ENCODE data around the gene STRADA. TPM values are rescaled to one million over a fixed set of nuclear protein-coding genes. Genes with fewer than 3 reads are reported as not detected.
A peak's percentile ranks its signal among the peaks of the same experiment; 100 is the strongest.

The STRADA gene
- total and polyA plus RNA-seq, 3 donors from 2014 or later, result 55.3 to 142 (median 78.7) TPM

- Histone ChIP-seq H3K27me3 (no peaks in the 10 kb centered on the region), H3K4me1 (peaks cover 8% of the 10 kb centered on the region), H3K27ac (no peak overlapping the region), H3K4me3 (no peak overlapping the region), H3K9me3 (no peaks in the 10 kb centered on the region), H3K36me3 (ENCODE audit: low read depth, missing control alignments) (no peaks in the 10 kb centered on the region)
- WGBS, 2 donors, result 58 to 72% methylated on average over 3 of the region's 3 CpGs
- intact Hi-C loops (cut with DNase I; ENCODE audit: low total_unique reads), result no loop called here
- no peak for TF ChIP-seq POLR2A (IDR thresholded peaks at IDR 0.05)
- TF ChIP-seq CTCF (IDR thresholded peaks at IDR 0.05), result no peak
- no peak for DNase-seq
Measured at GRCh38 chr17:63705657-63706056, 35.9 kb downstream of the STRADA start.

DNA sequence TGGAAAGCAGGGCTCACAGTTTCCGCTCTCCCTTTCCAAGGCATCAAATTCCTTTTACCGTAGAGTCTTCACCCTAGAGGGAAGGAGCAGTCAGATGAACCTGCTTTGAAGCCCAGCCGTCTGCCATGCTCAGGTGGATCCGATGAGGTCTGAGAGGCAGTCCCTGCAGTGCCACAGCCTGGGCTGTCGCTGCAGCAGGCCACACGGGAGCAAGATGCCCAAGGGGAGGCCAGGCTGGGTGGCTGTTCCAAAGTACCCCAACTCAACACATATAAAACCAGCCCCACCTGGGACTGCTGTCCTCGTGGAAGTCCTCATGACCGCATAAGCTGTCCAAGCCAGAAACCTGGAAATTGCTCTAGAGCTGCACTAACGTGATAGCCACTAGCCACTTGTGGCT, 36.8 kb downstream of the STRADA start:
- H3K27ac ChIP-seq, result no peak overlapping the region
- no peaks in the 10 kb centered on the region for H3K27me3 ChIP-seq
- no peak for TF ChIP-seq POLR2A (IDR thresholded peaks at IDR 0.05)
- no peak for TF ChIP-seq CTCF (IDR thresholded peaks at IDR 0.05)
- no peaks in the 10 kb centered on the region for H3K9me3 ChIP-seq
- intact Hi-C loops (cut with DNase I; ENCODE audit: low total_unique reads), result no loop called here
- WGBS, 2 donors, result 83 to 88% methylated on average over 6 to 9 of the region's 9 CpGs
- H3K36me3 ChIP-seq (ENCODE audit: low read depth, missing control alignments), result no peaks in the 10 kb centered on the region
- peaks cover 8% of the 10 kb centered on the region for H3K4me1 ChIP-seq
- H3K4me3 ChIP-seq, result no peak overlapping the region
- DNase-seq, result no peak

DNA sequence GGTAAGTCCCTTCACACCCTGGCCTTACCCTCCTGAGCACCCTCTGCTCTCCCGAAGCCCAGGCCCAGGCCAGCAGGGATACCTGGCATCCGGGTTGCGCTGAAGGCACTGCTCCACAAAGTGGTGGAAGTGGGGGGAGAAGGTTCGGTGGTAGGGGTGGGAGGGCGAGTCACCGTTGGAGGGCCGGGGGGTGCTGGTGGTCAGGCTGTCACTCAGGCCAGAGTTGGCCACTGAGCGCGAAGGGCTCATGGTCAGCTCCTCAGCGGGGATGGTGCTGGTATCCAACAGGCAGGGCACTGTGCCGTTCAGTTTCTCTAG, 37.4 kb downstream of the STRADA start:
- 94 to 95% methylated on average over 11 of the region's 11 CpGs for WGBS, 2 donors
- Histone ChIP-seq H3K36me3 (ENCODE audit: low read depth, missing control alignments) (no peaks in the 10 kb centered on the region), H3K27ac (no peak overlapping the region), H3K4me1 (peaks cover 8% of the 10 kb centered on the region), H3K4me3 (no peak overlapping the region), H3K27me3 (no peaks in the 10 kb centered on the region), H3K9me3 (no peaks in the 10 kb centered on the region)
- intact Hi-C loops (cut with DNase I; ENCODE audit: low total_unique reads), result no loop called here
- TF ChIP-seq CTCF (IDR thresholded peaks at IDR 0.05), result no peak
- no peak for TF ChIP-seq POLR2A (IDR thresholded peaks at IDR 0.05)
- DNase-seq, result no peak

- TF ChIP-seq CTCF (IDR thresholded peaks at IDR 0.05) (no peak), POLR2A (IDR thresholded peaks at IDR 0.05) (no peak)
- Histone ChIP-seq H3K4me3 (no peak overlapping the region), H3K9me3 (no peaks in the 10 kb centered on the region), H3K27ac (no peak overlapping the region), H3K36me3 (ENCODE audit: low read depth, missing control alignments) (no peaks in the 10 kb centered on the region), H3K27me3 (no peaks in the 10 kb centered on the region), H3K4me1 (peaks cover 8% of the 10 kb centered on the region)
- peak; percentile 4 for DNase-seq
- intact Hi-C loops (cut with DNase I; ENCODE audit: low total_unique reads), result no loop called here
- WGBS, 2 donors, result 92 to 94% methylated on average over 16 of the region's 16 CpGs
Measured at GRCh38 chr17:63703556-63704258, 37.9 kb downstream of the STRADA start.

- H3K4me1 ChIP-seq, result peaks cover 8% of the 10 kb centered on the region
- H3K36me3 ChIP-seq (ENCODE audit: low read depth, missing control alignments), result no peaks in the 10 kb centered on the region
- H3K27ac ChIP-seq, result no peak overlapping the region
- no peak overlapping the region for H3K4me3 ChIP-seq
- intact Hi-C loops (cut with DNase I; ENCODE audit: low total_unique reads), result no loop called here
- WGBS, 2 donors, result 88 to 96% methylated on average over 3 to 5 of the region's 5 CpGs
- H3K27me3 ChIP-seq, result no peaks in the 10 kb centered on the region
- TF ChIP-seq POLR2A (IDR thresholded peaks at IDR 0.05), result no peak
- TF ChIP-seq CTCF (IDR thresholded peaks at IDR 0.05), result no peak
- no peaks in the 10 kb centered on the region for H3K9me3 ChIP-seq
- DNase-seq, result peak; percentile 10
Measured at GRCh38 chr17:63703029-63703428, 38.6 kb downstream of the STRADA start.
